ENCODE results near the gene INTS7.
"Not testable (repeated sequence)": the region's sequence is repeated elsewhere in the genome, so short reads cannot be mapped to it uniquely, and the experiment has no call there.

The INTS7 gene

DNA sequence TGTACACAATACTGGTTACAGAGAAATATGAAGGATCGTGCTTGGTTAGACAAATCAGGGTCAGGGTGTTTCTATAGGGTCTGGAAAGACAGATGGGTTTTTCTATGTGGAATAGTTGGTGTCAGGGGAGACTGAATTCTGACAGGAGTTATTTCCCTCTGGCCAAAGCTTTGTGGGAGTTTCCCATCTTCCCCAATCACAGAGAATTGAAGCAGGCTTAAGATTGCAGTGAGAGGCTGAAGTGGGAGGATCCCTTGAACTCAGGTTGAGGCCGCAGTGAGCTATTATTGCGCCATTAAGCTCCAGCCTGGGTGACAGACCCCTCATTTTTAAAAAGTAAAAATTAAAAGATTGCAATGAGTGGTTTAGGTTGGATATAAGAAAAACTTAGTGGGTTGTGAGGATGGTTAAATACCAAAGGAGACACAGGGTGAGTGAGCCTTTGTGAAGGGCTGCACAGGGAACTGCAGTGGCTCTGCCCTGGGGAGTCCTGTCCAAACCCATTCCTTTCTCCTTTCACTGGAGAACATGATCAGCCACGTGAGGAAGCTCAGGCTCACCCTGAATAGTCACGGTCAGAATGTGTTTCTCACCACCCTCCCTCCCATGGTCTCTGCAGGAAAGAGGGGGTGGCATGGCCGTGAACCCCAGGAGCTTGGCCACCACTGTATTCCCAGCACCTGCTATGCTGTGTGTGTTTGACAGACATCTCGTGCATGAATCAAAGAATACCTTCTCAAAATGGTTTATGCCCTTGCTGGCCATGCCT lies 101.2 kb downstream of the INTS7 start:
- no peak for DNase-seq (ENCODE audit: low read depth)

DNA sequence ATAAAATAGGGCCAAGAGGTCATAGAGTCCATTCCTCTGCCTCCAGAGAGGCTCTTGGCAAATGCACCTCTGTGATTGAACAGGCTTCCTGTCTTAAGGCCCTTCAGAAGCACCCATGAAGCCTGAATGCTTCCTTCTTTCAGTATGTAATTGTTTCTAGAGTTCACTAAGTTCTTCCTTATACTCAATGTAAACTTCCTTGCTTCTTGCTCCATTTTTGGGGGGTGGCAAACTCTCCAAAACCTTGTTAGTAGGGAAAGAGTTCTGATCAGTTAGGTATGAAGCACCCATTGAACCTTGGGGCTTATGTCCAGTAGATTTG lies 102.5 kb downstream of the INTS7 start:
- DNase-seq (ENCODE audit: low read depth), result no peak

DNA sequence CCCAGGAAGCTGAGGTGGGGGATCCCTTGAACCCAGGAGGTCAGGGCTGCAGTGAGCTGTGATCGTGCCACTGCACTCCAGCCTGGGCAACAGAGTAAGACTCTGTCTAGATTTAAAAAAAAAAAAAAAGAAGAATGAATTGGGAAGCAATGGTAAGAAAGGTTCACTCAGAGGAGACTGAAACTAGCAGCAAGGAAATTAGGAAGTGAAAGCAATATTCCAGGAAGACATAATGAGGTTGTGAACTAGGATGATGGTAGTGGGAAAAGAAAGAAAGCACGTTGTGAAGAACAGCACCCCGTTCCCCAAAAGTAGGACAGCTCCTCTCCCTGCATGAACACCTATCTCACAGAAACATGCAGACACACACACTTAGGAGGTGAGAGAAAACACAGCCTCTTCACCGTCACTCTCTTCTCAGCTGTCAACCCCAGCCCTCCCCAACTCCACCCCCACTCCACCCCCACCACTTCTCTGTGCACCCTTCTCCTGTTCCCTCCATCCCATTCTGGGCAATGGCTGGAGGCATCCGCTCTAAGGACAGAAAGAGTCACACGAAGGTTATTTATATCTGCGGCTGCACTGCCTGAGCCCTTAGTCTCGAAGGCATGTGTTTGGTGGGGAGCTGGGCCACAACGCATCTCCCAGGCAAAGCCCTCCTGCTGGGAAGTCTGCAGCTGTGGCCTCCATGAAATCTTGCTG lies 103.0 kb downstream of the INTS7 start:
- DNase-seq (ENCODE audit: low read depth), result no peak

DNA sequence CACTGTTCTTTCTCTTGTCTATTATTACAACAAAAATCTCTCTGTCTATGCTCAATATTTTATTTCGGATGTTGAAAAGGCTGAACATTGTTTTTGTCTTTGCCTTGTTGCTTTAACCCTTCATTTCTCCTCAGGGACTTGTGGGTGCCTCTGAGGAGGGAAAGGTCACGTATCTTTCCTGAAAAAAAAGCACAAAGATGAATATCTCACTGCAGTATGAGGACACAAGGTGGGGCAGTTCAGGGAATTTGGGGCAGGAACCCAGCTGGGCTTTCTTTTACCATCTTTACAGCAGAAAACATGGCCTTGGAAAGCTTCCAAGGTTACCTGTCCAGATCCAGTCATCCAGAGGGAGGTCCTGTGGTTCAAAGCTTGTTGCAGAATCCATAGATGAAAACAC lies 105.7 kb downstream of the INTS7 start:
- DNase-seq (ENCODE audit: low read depth), result no peak

DNA sequence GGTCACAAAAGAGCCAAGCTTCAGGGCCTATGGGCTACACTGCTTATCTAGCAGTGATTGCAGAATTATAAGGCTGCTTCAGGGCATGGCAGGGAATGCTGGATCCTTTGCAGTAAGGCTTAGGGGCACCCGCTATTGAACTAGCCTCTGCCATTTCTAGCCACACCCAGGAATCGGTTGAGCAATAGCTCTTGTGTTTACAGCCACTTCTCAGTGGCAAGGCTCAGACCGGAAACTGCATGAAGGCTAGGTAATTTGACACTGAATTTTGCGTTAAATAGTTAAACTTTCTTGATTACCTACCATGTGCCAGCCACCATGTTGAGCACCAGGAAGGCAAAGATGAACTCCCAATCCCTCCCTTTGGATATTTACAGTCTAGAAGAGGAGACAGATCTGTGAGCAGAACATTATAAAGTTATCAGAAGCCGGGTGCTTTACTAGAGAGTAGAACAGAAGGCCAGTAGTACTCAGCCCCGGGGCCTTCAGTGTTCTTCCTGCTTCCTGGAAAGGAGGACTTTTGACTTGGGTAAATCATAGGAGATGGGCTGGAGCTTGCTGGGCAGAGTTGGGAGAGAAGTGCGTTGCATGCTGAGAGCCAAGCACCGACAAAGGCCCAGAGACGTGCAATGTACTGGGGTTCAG lies 106.2 kb downstream of the INTS7 start:
- DNase-seq (ENCODE audit: low read depth), result no peak

DNA sequence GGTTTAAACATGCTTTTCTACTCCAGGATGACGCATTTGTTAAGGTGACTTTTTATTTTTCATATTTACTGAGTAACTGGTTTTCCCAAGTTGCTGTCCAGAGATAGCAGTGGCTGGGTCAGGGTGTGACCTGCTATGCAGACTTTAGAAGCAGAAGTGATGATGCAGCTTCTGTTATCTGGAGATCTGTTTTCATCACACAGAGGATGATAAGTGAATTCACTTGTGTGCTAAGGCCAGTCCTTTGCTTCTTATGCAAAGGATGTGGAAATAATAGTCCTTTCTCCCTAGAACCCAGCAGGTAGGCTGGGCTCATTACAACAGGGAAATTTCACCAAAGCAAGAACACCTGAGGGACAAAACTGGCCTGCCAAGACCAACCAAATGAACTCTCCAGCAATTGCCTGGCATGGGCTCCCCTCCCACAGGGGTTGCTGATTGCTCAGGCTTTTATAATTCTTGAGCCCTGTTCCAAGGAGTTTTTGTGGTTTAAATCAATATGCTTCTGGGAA lies 107.0 kb downstream of the INTS7 start:
- DNase-seq (ENCODE audit: low read depth), result no peak

DNA sequence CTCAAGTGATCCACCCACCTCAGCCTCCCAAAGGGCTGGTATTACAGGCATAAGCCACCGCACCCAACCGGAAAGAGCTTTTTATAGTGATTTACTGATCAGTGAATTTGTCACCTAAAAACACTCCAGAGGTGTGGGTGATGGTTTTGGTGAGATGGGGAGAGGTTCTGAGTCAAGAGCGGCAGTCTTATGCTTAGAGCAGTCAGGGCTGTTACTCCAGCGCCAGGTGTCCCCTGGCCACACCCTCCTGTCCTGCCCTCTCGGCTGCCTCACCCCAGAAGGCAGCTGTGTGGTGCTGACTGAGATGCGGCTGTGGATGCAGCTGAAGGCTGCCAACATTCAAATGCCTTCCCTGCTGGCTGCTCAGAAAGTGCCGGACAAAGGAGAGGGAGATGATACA lies 110.3 kb downstream of the INTS7 start:
- no peak for DNase-seq (ENCODE audit: low read depth)

DNA sequence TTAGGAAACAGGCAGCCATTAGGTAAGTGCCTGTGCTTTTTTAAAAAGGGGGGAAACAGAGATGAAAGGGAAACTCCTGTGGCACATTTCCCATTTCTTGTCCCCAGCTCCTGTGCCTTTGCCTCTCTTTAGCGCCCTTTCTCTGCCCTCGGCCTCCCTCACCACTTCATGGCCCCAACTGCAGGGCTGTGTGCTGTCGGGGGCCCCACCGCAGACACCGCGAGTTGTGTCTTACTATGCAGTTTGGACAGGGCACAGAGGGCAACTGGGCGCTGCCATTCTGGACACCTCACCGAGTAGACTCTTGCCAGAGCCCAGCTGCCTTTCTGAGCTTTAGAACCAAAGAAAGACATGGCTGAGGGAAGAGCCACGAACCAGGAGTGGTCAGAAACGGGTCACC lies 111.1 kb downstream of the INTS7 start:
- no peak for DNase-seq (ENCODE audit: low read depth)

DNA sequence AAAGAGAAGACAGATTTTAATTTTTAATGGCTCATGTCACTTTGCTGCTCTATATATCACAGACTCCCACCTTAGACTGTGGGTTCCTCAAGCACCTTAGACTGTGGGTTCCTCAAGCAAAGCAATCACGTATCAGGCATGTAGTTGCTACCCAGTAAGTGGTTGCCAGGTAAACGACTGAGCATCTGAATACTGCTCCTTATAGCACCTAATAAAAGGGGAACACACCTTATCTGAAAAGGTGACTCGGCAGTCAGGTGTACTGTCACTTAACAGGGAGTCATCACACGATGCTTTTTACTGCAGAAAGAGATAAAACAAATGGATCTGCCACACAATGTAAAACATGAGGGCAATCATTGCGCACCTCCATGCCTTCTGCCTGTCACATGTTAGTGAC lies 112.3 kb downstream of the INTS7 start:
- no peak for DNase-seq (ENCODE audit: low read depth)

DNA sequence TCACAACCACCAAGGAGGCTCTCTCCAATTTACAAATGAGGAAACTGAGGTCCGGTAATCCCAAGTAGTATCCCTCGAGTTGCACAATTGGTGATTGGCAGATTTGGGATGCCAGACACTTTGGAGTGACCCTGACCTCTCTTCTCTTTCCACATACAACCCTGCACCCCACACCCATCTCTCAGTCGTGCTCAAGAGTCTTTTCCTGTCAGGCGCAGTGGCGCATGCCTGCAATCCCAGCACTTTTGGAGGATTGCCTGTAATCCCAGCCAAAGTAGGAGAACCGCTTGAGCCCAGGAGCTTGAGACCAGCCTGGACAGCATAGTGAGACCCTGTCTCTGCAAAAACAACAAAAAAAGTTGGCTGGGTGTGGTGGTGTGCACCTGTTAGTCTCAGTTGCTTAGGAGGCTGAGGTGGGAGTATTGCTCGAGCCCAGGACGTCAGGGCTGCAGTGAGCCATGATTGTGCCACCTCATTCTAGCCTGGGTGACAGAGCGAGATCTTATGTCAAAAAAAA lies 113.7 kb downstream of the INTS7 start:
- no peak for DNase-seq (ENCODE audit: low read depth)

DNA sequence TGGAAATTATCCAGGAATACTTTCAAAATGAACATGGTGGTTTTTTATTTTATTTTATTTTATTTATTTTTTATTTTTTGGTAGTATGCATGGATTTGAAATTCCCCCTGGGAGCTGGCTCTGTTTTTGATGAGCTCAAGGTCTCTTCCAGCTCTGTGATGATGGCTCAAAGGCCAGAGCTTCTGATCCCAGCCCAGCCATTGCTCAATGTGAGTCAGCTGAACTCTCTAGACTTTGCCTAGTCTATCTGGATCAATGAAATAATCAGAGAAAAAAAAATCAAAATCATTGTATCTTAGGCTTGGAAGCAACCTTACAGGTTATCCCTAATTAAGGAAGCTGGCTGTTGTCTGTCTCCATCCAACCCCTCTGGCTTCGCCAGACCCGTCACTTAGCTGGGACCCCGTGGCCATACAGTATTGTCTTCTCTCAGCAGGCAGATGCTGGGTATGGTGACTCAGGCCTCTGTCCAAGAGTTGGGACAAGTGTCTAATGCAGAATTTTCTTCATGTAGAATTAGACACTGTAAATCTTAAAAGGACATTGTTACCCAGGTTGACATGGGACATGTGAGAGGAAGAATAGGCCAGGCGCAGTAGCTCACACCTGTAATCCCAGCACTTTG lies 114.6 kb downstream of the INTS7 start:
- no peak for DNase-seq (ENCODE audit: low read depth)

DNA sequence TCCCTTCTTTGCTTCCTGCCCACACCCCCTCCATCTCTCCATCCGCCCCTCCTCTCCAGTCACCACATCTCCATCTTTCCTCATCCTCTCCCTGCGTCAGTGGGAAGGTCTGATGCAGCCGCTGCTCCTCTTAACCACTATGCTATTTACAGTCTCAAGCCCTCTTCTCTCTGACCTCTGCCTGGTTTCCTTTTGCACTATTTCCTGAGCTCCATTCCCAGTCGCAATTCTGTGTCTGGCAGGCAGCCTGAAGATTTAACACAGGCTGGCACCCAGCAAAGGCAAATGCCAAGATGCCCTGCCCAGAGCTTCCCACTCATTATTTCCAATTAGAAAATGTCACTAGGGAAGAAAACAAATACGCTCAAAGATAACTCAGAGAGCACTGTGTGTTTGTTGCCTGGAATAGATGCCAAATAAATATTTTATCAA lies 115.2 kb downstream of the INTS7 start:
- no peak for DNase-seq (ENCODE audit: low read depth)

DNA sequence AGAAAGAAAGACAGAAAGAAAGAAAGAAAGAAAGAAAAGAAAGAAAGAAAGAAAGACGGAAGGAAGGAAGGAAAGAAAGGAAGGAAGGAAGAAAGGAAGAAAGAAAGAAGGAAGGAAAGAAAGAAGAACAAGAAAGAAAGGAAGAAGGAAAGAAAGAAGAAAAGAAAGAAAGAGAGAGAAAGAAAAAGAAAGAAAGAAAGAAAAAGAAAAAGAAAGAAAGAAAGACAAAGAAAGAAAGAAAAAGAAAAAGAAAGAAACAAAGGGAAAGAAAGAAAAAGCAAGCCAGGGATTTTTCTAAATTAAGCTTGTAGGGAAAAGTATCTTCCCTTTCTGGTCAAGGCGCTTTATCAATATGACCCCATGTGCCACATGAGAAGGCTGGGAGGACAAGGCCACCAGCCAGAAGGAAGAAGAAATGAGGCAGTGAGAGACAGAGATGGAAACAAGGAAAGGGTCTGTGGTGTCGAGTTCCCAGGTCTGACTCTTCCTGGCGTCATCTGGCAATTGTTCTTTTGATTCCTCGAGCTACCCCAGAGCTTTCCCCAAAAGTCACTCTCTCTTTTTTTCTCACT lies 116.4 kb downstream of the INTS7 start:
- DNase-seq (ENCODE audit: low read depth), result no peak

DNA sequence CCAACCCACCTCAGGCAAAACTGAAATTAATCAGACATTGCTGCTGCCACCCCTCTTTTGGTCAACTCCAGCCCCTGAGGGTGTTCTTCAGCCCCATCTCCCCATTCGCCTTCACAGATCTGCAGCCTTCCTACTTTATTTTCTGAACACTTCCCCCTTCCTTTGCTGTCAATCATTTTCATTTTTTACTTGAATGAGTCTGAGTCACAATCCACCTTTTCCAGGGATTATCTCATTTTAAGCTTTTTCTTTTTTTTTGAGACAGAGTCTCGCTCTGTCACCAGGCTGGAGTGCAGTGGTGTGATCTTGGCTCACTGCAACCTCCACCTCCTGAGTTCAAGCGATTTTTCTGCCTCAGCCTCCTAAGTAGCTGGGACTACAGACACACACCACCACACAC lies 118.9 kb downstream of the INTS7 start:
- DNase-seq (ENCODE audit: low read depth), result not testable (repeated sequence)

DNA sequence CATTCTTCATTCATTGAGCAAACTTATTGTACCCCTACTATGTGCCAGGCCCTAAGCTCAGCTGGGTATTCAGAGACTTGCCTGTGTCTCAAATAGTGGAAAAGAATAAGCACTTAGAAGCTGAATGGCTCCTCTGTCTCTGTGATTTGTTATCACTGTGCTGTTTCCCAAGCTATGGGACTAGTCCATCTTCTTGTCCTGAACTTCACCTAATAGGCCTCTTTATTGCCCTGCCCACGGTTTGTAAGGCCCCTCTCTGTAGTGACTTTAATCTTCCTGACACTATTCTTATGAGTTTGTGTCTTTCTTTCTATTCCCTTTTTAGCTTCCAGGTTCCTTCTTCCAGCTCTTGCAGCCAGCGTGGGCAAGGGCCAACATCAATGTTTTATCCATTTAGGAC lies 119.4 kb downstream of the INTS7 start:
- no peak for DNase-seq (ENCODE audit: low read depth)

DNA sequence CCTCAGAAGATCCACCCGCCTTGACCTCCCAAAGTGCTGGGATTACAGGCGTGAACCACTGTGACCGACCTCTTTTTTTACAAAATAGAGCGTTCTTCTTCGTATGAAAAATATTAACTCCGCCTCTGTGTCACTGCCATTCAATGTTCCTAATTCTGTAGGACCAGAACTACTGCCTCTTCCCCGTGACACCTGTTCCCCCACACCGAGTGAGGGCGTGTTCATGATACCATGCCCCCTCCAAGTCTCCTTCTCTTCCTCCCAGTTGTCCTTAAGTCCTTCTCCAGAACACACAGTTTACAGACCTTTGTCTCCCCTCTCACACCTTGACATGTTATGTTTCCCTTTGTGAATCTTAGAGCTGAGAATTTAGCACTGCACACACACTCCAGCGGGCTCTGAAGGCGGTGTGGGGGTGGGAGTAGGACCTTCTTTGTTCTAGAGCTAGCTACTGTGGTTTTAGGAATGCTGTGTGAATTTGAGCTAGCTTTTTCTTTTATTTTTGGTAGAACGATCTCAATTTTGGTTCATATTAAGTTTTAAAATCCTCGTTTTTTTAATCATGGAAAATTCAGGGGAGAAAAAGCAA lies 122.4 kb downstream of the INTS7 start:
- DNase-seq (ENCODE audit: low read depth), result no peak

DNA sequence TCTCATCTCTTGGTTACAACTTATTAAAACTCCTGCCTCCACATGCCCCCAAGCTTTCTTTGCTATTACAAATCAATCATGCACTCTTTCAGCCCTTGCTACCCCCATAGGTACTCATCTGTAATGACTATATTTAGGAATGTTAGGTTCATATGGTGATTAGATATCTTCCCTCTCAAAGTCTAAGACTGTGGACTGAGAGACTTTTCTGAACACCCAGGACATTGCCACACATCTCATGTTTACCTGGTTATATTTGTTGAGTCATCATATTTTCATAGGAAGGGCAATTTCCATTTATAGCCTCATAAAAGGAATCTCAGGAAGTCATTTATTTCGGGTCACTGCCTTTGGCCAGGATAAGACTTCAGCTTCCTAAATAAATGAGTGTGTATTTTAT lies 123.3 kb downstream of the INTS7 start:
- DNase-seq (ENCODE audit: low read depth), result no peak

DNA sequence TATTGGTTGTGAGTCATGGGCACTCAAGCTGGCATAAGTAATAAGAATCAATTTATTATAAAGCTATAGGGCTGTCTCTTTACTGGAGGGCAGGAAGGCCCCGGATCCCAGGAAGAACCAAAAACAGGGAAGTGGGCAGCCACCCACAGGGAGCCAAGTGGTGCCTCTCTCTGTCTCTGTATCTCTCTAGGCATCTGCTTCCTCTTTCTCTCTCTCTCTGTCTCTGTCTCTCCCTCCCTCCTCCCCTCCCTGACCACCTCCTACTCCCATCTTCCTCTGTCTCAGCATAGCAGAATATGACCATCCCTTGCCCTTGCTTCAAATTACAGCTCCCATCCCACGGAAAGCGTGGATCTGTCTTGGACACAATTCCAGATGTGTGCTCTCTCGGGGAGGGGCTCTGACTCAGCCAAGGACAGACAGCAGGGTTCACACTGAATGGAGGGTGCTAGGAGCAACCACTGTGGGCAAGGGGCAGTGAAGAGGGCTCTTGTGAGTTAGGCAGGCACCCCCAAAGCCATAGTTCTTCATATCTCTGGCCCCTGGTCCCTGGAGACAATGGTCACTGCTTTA lies 124.4 kb downstream of the INTS7 start:
- no peak for DNase-seq (ENCODE audit: low read depth)

DNA sequence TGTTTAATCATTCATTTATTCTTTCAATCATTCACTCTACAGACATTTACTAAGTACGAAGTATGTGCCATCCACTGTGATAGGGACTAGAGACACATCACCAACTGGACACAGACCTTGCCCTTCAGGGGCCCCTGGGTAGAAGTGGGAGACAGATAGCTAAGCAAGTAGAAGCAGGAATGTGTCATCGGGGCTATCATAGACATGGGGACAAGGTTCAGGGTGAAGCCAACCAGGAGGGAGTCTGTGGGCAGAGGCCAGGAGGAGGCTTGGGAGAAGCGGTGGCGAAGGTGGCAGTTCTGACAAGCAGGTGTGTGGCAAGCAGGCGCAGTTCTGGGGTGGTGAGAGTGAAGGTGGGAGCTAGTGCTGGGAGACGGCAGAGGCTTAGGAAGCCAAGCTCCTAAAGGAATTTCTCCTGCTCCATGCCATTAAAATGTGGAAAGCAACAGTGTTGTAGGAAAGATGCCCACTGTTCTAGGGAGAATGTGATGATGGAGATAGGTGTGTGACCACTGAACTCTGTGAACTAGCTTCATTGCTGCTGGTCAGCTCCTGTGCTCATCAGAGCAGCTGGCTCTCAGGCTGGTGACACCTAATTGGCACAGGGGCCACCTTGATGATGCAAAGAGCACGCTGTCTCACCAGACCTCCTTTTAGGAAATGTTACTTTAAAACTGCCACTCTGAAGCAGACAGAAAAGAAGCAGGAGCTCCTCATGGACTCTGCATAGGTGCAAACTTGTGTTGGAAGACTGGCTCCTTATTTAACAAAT lies 125.1 kb downstream of the INTS7 start:
- DNase-seq (ENCODE audit: low read depth), result no peak

DNA sequence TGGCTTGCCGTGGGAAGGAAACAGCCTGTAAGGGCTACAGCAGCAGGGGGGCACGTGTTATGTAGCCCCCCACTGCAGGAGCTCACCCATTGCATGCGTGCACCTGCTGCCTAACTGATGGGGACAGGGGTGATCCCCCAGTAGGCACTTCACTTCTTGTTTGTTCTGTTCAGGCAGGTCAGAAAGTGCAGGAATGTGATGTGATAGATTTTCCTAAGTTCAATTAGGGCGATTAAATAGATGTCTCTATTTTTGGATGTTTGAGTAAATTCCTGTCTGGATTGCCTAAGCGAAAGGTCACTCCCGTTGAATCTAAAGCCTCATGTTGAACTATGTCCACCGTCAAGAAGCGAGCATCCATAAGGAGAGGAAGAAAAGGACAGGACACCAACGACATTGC lies 126.0 kb downstream of the INTS7 start:
- no peak for DNase-seq (ENCODE audit: low read depth)

DNA sequence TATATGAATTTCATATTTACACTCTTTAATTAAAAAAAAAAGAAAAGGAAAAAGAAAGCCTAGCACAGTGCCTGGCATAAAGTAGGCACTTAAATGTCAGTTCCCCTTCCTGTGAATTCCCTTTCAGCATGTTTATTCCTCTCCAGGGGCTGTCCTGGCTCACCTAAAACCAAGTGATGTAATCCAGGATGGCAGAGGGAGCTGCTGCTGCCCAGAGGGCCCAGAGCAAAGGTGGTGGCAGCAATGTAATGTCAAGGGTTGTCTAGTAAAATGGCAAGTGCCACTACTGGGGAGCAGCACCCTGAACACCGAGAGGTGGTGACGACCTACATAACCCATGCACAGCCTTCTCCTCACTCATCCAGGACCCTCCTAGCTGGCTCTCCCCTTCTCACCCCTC lies 126.4 kb downstream of the INTS7 start:
- DNase-seq (ENCODE audit: low read depth), result no peak

Measured in stimulated activated CD8-positive, alpha-beta memory T cell treated with anti-CD3 and anti-CD28 coated beads, Interleukin-12 subunit alpha, Interleukin-12 subunit beta, amount 100 ng/mL, for 1 hour (primary cell).